ENCODE data around the gene HLCS. TPM values are rescaled to one million over a fixed set of nuclear protein-coding genes. Genes with fewer than 3 reads are reported as not detected.
"Not testable (repeated sequence)": the region's sequence is repeated elsewhere in the genome, so short reads cannot be mapped to it uniquely, and the experiment has no call there.

The HLCS gene
- 10 to 100 TPM in 2 of 4 donors, 1 to 10 TPM in 2; 3.1 to 19.4 (median 8.9) TPM for total RNA-seq

DNA sequence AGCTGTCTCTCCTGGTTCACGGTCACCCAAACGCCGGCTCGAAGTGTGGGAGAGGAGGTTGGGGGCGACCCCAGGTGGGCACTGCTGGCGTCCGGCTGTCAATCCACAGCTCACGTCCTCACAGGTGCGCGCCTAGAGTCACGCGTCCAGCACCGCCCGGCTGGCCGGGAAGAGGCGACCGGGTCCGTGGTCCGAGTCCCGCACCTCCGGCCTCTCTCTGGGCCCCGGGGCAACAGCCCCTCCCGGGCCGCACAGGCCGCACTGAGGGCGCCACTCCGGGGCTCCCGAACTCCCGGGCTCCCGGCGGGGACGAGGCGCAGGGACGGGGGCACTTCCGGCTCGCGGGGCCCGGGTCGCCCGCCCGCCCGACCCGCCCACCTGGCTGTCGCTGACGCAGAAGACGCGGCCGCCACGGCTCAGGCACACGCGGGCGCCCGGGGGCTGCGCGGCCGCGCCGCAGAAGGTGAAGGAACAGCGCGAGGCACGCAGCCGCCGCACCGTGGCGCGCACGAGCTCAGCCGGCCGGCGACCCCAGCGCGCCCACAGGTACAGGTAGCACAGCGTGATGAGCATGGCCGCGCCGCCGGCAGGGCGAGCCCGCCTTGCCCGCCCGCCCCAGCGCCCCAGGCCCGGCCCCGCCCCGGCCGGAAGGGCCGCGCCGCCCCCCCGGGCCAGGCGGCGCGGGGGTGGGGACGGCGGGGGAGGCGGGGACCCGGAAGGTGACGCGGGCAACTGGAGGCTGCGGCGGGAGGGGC is at the start of gene HLCS:
TSS of gene HLCS (minus strand) at position 604 of the 755 bp plus-strand sequence. CDS start at position 573, 31 bp downstream.
- peak in 1 of 2 donors; percentile 92 for DNase-seq (ENCODE audit: low spot score in 2 of 2)
- peak within 1 kb of the TSS; percentile 60 for H3K4me3 ChIP-seq (ENCODE audit: low read depth, poor library complexity, severe bottlenecking)
- 0% methylated on average over 9 of the region's 101 CpGs; no CpG with 5 or more reads in 1 of the 2 donors for WGBS, 2 donors
- intact Hi-C loops (cut with DNase I; ENCODE audit: low total_unique reads): no loop called here
- TF ChIP-seq POLR2A (IDR thresholded peaks at IDR 0.05): no peak
- TF ChIP-seq, protein P1, sequence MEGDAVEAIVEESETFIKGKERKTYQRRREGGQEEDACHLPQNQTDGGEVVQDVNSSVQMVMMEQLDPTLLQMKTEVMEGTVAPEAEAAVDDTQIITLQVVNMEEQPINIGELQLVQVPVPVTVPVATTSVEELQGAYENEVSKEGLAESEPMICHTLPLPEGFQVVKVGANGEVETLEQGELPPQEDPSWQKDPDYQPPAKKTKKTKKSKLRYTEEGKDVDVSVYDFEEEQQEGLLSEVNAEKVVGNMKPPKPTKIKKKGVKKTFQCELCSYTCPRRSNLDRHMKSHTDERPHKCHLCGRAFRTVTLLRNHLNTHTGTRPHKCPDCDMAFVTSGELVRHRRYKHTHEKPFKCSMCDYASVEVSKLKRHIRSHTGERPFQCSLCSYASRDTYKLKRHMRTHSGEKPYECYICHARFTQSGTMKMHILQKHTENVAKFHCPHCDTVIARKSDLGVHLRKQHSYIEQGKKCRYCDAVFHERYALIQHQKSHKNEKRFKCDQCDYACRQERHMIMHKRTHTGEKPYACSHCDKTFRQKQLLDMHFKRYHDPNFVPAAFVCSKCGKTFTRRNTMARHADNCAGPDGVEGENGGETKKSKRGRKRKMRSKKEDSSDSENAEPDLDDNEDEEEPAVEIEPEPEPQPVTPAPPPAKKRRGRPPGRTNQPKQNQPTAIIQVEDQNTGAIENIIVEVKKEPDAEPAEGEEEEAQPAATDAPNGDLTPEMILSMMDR (IDR thresholded peaks at IDR 0.05): no peak

GRCh38 chr21:37009740-37010341 is 43.4 kb upstream of the HLCS start:
- intact Hi-C loops (cut with DNase I; ENCODE audit: low total_unique reads): loop anchor here (10.0 kb wide), 1 partner anchor 505 kb away; no protein-coding TSS in a partner anchor
- TF ChIP-seq POLR2A (IDR thresholded peaks at IDR 0.05): no peak
- TF ChIP-seq, protein P1 (IDR thresholded peaks at IDR 0.05): peak in 1 of 3 donors; percentile 66
- H3K4me3 ChIP-seq (ENCODE audit: low read depth, poor library complexity, severe bottlenecking): no peak overlapping the region
- 15% methylated on average over 30 of the region's 30 CpGs for WGBS, 2 donors
- DNase-seq (ENCODE audit: low spot score in 2 of 2): peak; percentile 55 to 94

DNA sequence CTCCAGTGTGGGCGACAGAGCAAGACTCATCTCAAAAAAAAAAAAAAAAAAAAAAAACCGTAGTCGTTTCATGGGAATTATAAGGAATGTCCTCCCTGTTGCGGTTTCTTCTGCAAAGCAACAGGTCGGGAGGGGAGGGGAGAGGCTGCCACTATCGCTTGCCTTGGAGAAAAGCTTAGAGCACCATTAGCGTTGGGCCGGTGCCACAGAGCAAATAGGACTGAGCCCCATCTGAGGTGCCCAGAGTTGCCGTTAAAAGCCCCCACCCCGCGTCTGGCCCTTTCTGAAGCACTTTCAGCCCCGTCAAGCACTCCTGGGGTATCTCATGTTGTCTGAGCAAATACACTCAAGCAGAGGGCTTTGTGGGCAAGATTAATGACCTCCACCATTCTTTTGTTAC is 42.3 kb upstream of the HLCS start:
- peak in 1 of 2 donors; percentile 71 for DNase-seq (ENCODE audit: low spot score in 2 of 2)
- intact Hi-C loops (cut with DNase I; ENCODE audit: low total_unique reads): no loop called here
- H3K4me3 ChIP-seq (ENCODE audit: low read depth, poor library complexity, severe bottlenecking): no peak overlapping the region
- no peak for TF ChIP-seq POLR2A (IDR thresholded peaks at IDR 0.05)
- 81 to 91% methylated on average over 12 of the region's 12 CpGs for WGBS, 2 donors

GRCh38 chr21:37006486-37007291 is 40.2 kb upstream of the HLCS start, which contains the start of gene RIPPLY3:
RIPPLY3 (plus strand) TSS chr21:37006702; CDS start chr21:37006773, 71 bp downstream.
- no peak for TF ChIP-seq POLR2A (IDR thresholded peaks at IDR 0.05)
- TF ChIP-seq, protein P1 (IDR thresholded peaks at IDR 0.05): no peak
- 3 to 8% methylated on average over 29 to 81 of the region's 87 CpGs for WGBS, 2 donors
- H3K4me3 ChIP-seq (ENCODE audit: low read depth, poor library complexity, severe bottlenecking): peak within 1 kb of the TSS; percentile 49
- intact Hi-C loops (cut with DNase I; ENCODE audit: low total_unique reads): no loop called here
- DNase-seq (ENCODE audit: low spot score in 2 of 2): peak in 1 of 2 donors; percentile 81

GRCh38 chr21:37005548-37006485 is 39.3 kb upstream of the HLCS start:
- no peak for DNase-seq (ENCODE audit: low spot score in 2 of 2)
- TF ChIP-seq, protein P1 (IDR thresholded peaks at IDR 0.05): no peak
- intact Hi-C loops (cut with DNase I; ENCODE audit: low total_unique reads): no loop called here
- 31% methylated on average over 72 to 76 of the region's 76 CpGs for WGBS, 2 donors
- peak overlapping the region; percentile 49 for H3K4me3 ChIP-seq (ENCODE audit: low read depth, poor library complexity, severe bottlenecking)

- WGBS, 2 donors: 77 to 85% methylated on average over 3 of the region's 3 CpGs
- DNase-seq (ENCODE audit: low spot score in 2 of 2): peak in 1 of 2 donors; percentile 66
- intact Hi-C loops (cut with DNase I; ENCODE audit: low total_unique reads); H3K4me3 ChIP-seq (ENCODE audit: low read depth, poor library complexity, severe bottlenecking): not testable (repeated sequence)
Observed at GRCh38 chr21:37003917-37004316, 37.4 kb upstream of the HLCS start.

DNA sequence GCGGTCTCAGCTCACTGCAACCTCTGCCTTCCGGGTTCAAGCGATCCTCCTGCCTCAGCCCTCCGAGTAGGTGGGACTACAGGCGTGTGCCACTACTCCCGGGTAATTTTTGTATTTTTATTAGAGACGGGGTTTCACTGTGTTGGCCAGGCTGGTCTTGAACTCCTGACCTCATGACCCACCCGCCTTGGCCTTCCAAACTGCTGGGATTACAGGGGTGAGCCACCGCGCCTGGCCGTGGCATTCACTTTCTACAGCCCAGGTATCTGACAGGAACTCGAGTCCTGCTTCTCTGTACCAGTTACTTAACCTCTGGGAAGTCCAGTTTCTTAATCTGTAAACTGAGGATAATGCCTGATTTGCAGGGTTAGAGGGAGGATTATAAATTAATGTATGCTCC is 36.4 kb upstream of the HLCS start:
- H3K4me3 ChIP-seq (ENCODE audit: low read depth, poor library complexity, severe bottlenecking); intact Hi-C loops (cut with DNase I; ENCODE audit: low total_unique reads): not testable (repeated sequence)
- WGBS, 2 donors: 84 to 93% methylated on average over 12 of the region's 12 CpGs
- DNase-seq (ENCODE audit: low spot score in 2 of 2): peak in 1 of 2 donors; percentile 43
